ENCODE results near the gene BTBD16.

DNA sequence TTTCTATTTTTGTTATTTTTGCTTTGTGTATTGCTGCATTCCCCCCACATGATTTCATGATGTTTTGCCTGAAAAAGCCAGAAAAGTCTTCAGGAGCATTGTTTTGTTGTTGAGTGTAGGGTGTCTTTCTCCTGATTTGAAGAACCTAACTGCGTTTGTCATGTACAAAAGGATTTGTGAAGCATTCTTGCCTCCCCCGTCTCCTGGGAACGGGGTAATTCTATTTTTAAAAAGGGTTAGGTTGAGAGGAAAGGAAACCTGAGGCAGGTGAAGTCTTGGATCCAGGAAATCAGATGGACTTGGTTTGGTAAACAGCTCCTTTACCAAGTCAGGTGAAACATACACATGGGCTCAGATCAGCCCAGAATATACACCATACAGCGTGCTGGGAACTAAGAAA lies 26.0 kb upstream of the BTBD16 start:
- TF ChIP-seq, protein P1, sequence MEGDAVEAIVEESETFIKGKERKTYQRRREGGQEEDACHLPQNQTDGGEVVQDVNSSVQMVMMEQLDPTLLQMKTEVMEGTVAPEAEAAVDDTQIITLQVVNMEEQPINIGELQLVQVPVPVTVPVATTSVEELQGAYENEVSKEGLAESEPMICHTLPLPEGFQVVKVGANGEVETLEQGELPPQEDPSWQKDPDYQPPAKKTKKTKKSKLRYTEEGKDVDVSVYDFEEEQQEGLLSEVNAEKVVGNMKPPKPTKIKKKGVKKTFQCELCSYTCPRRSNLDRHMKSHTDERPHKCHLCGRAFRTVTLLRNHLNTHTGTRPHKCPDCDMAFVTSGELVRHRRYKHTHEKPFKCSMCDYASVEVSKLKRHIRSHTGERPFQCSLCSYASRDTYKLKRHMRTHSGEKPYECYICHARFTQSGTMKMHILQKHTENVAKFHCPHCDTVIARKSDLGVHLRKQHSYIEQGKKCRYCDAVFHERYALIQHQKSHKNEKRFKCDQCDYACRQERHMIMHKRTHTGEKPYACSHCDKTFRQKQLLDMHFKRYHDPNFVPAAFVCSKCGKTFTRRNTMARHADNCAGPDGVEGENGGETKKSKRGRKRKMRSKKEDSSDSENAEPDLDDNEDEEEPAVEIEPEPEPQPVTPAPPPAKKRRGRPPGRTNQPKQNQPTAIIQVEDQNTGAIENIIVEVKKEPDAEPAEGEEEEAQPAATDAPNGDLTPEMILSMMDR (IDR thresholded peaks at IDR 0.05; ENCODE audit: poor library complexity) = no peak
- TF ChIP-seq EZH2phosphoT487 (IDR thresholded peaks at IDR 0.05; ENCODE audit: low read depth, severe bottlenecking, unreplicated experiment) (no peak), EZH2 (IDR thresholded peaks at IDR 0.05; ENCODE audit: borderline replicate concordance) (no peak)
